Mucosa of gallbladder (tissue), 1 donor: Measurements from ENCODE around the gene MED15. TPM values are rescaled to one million over a fixed set of nuclear protein-coding genes. Genes with fewer than 3 reads are reported as not detected.

Source experiments
- DNase-seq: peaks from one replicate; pipeline ENCODE4 v3.0.0-alpha.2; 2020; ENCODE audit warnings: low spot score
- total RNA-seq: library from RNA; stranded (reverse); gene quantifications from one replicate; pipeline ENCODE4 v1.2.1, GENCODE V29; 2021
- donor health status: DM: no; HTN: no; CAD: no.

MED15 gene
- total RNA-seq, 1 donor from 2014 or later, result 107 TPM

DNA sequence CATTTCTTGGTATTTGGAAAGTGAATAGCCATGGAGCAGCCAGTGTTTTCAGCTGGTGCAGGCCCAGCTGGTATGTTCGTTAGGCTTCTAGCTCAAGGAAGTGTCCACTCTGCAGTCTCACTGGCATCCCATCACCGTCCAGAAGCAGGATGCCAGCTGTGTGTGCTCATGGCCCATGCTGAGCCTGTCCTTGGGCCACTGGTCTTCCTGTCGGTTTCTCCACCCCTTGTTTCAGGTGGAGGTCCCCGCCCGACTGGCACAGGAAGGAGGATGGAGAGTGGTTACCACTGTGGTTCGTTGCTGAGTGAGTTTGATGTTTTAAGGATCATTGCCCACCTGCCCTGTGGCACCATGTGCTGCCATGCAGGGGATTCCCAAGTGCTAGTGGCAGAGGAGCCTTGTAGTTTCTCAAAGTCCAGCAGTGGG, 63.7 kb downstream of the MED15 start:
- DNase-seq, result no peak

DNA sequence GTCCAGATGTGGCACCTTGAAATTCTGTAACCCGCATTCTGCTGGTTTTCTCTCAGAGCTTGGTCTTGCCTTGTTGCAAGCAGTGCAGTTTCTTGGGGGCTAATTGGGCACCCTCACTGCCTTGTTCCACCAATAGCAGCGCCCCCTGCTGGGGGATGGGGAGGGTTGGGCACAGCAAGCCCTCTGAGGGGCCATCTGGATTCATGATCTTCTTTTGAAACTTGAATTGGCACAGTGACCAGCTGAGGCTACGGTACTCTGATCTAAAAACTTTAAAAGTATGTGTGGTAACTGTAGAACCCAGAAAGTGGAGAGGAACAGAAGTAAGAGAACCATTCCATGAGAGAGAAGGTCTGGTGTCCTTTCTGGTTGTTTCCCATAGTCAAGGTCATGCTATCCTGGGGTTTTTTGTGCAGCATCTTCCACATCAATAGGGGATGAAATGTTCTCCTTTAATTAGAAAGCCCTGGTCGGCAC, 64.2 kb downstream of the MED15 start:
- DNase-seq, result no peak

DNA sequence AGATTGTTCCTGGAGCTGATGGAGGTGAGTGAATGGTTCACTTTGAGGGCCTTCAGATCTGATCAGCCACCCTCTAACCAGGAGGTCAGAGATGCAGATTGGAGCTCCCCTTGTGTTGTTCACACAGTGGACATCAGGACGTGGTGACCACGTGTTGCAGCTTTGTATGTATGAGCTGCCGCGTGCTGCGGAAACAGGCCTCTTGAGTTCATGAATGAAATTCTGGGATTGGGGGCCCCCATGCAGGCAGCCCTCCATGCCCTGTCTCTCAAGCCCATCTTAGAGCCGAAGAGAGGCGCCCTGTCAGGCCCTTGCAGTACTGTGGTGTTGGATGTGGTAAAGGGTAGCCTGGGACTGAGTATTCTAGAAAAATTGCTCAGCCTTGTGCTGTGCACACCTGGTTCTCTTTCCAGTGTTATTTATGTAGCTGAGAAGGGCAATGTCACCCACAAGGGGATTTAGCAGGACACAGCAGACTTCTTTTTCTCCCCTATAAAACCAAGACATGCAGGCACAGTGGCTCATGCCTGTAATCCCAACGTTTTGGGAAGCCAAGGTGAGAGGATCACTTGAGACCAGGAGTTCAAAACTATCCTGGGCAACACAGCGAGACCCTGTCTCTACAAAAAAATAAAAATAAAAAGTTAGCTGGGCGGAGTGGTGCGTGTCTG, 64.9 kb downstream of the MED15 start:
- DNase-seq, result no peak

DNA sequence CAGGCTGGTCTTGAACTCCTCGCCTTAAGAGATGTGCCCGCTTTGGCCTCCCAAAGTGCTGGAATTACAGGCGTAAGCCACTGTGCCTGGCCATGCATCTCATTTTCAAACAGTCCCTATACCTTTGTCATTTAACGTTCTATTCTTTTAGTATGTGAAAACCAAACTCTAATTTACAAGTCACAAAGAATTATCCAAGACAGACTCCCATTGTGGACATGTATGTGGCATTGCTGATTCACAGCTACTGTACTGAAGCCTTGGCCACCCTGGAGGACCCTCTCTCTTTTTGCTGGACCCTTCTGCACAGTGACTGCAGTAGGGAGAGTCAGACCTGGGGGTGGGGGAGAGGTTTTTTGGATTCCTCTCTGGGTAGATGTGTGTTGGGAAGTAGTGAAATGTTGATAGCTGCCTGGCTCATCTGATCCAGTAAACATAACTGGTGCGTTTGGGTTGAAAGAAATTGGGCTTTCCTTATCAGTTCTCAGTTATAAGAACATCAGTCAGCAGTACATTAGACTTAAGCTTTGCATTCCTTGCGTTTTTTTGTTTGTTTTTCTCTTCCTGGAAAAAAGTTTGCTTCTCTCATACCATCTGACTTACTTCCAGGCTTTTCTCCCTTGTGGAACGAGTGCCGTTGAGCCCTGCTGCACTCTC, 65.9 kb downstream of the MED15 start:
- no peak for DNase-seq

GRCh38 chr22:20573833-20574615, 66.6 kb downstream of the MED15 start:
- no peak for DNase-seq

DNA sequence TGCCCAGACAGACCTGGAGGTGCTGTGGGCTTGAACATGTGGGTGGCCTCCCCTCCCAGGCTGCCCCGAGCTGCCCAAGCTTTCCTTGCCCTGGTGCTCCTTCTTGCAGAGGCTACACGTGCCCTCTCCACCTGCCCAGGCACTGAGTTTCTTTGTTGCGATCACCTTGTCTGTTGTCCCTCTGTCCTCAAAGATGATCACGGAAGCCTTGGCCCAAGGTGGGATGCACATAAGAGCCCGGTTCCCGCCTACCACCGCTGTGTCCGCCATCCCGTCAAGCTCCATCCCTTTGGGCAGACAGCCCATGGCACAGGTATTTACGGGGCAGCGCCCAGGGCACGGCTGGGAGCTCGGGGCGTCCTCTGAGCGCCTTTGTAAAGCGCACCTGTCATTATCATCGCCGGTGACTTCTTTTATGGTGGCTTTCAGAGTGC, 67.5 kb downstream of the MED15 start:
- DNase-seq, result no peak

- no peak for DNase-seq
Observed at GRCh38 chr22:20575724-20576444, 68.5 kb downstream of the MED15 start.

- no peak for DNase-seq
Observed at GRCh38 chr22:20576445-20576816, 69.0 kb downstream of the MED15 start.

DNA sequence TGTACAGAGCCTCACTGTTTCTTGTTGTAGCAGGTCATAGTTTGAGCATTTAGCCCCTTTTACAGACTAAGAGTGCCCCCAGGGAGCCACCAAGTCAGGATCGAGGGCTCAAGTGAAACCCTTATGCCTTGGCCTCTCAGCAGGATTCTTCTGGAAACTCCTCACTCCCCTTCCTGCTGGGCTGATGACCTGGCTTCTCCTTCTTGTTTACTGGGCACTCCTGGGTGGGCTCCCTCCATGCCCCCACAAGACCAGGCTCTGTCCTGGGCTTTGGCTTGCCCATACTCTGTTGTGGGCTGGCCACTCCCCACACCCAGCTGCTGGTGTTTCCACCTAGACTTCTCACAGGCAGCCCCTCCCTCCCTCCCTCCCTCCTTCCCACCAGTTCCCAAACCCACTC, 69.6 kb downstream of the MED15 start:
- no peak for DNase-seq

DNA sequence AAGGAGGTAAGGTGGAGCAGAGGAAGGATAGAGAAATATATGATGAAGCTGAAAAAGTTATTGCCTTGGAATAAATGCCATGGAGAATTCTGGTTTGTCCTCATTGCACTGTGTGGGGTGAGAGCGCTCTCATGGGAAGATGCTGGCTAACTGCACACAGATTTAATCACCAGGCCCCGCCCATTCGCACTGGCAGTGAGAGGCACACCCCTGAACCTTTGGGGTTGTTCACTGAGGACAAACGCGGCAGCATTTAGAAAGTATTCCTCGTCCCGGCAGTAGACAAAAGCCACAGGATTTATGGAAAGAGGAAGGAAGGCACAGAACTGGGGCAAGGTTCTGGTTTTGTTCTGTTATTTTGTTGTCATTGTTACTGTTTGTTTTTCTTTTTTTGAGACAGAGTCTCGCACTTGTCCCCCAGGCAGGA, 70.2 kb downstream of the MED15 start:
- no peak for DNase-seq

DNA sequence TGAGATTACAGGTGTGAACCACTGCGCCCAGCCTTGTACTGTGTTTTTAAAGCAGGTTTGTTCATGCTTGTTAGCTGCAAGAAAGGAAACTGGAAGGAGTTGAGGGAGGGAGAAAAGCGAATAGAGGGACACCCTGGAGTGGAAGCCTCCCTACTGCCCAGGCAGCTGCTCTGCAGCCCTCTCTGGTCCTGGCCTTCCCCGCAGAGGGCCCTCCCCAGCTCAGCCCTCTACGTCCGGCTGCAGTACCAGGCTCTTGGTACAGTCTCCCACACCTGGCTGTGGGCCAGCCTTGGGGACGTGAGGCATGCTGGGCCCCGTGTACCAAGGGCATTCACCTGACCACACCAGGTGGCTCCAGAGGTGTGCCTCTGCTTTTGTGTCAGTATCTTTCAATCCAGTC, 70.8 kb downstream of the MED15 start:
- DNase-seq, result peak; percentile 36

GRCh38 chr22:20578707-20579106, 71.3 kb downstream of the MED15 start:
- DNase-seq, result no peak

GRCh38 chr22:20579273-20580120, 72.1 kb downstream of the MED15 start:
- no peak for DNase-seq

GRCh38 chr22:20580179-20580578, 72.8 kb downstream of the MED15 start:
- no peak for DNase-seq

DNA sequence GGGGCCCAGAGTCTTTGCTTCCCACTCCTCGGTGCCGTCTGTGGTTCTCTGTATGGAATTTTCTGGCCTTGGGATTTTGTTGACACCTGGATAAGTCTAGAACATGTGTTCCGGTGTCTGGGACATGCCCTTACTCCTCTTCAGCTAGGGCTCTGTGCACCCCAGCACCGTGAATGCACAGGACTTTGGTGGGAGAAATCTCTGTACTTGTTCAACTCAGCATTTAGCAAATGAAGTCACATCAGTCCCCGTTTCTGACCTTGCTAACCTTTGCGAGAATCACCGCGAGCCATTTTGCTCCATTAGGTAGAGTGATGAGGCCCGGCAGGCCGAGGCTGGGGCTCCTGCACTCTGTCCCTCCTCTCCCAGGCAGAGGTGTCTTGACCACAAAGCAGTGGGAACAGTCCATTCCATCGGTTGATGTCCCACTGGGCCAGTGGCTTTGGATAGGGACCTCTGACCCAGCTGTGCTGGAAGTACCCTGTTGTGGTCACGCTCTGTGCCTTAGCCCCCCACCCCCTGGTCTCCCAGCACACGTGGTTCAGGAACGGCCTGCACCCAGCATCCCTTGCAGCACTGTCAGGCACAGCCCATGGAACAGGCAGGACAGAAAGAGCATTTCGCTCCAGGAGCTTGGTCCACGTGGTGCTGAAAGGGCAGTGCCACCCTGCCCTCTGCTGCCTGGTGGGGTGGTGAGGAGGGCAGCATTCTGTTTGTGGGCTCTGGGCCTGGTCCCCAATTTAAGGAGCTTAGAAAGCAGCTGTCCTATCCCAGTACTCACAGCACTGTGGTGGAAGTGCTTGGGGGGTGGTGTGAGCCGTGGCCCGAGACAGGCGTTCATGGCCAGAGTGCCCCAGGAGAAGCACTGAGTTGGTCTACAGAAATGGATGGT, 73.4 kb downstream of the MED15 start:
- DNase-seq, result no peak

DNA sequence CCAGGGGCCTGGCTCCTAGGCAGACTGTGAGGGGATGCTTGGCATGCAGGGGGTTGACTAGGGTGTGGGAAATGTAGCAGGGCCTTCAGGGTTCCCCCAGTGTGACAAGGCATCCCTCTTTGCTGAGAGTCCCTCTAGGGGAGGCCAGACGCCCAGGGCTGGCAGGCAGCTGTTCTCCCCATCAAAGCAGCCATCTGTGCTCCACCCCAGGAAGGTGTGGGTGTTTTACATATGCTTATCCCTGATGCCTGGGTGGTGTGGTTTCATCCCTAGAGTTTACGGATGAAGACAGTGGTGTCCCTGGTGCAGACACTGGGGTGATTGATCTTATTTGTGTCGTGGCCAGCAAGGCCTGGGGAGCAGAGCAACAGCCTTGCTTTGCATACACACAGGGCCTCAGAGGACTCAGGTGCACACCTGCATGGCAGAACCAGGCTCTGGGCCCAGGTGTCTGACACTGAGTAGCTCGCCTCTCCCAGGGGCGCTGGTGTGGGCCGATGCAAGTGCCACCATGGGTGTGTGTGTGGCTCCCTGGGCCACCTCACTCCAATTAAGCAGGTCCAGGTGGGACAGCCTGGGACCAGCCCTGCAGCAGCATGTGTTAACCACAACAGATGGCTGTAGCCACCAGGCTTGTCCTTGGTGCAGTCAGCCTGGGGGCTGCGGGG, 74.2 kb downstream of the MED15 start:
- no peak for DNase-seq

DNA sequence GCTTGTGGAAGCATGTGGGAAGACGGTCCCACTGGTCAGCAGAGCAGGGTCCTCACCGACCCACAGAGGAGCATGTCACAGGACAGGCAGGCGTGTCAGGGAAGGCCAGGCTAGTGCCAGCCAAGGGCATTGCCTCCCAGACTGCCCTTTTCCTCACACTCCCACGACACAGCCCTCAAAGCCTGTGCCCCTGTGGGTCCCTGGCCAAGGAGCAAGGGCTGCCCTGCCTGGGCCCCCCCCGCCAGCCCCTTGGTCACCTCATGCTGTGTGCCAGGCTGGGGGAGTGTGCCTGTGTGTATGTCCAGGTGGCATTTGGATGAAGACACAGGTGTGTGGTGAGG, 74.7 kb downstream of the MED15 start:
- DNase-seq, result no peak

GRCh38 chr22:20582520-20583361, 75.3 kb downstream of the MED15 start:
- DNase-seq, result no peak

DNA sequence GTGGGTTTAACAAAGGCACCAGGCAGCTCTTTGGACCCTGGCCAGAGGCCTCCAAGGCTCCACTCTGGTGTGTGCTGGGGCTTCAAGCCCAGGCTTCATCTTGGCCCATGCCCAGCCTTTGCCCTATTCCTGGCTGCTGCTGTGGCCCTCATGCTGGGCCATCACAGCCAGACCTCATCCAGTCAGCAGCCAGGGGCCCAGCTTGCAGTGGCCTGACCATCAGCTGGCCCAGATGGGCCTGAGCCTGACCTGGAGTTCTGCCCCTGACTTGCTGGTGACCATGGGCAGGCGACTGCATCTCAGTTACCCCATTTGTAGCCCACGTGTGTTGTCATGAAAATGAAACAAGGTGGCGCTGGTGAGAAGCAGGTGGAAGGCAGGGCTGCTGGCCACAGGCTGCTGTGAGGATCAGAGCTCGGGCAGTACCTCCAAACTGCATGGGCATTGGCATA, 76.1 kb downstream of the MED15 start:
- DNase-seq, result no peak
